Spleen (tissue), 11 donors: Measurements from ENCODE around the gene CCDC80. TPM values are rescaled to one million over a fixed set of nuclear protein-coding genes. Genes with fewer than 3 reads are reported as not detected.
A peak's percentile ranks its signal among the peaks of the same experiment; 100 is the strongest.

Source experiments
- DNase-seq: peaks from one replicate; pipeline ENCODE4 v3.0.0-alpha.2; 2020
- H3K27ac ChIP-seq, 8 donors: fragments of 200-600 bp; sonication (generic) in 7 of 8; 1 replicate in 4 of 8; 2 replicates in 4 of 8; pipeline versions ENCODE4 v1.5.0 to v1.8.0; 2016 to 2021; ENCODE audit warnings: inconsistent platforms in 4 of 8, mild to moderate bottlenecking in 4 of 8, moderate library complexity in 1 of 8
- H3K27me3 ChIP-seq, 7 donors: fragments of 200-600 bp; sonication (generic) in 6 of 7; replicated peaks in 1 of 7; 1 replicate in 4 of 7; 2 replicates in 3 of 7; pipeline versions ENCODE4 v1.5.0 to v1.8.0; 2016 to 2021; ENCODE audit warnings: inconsistent platforms in 3 of 7, mild to moderate bottlenecking in 1 of 7
- H3K36me3 ChIP-seq, 6 donors: fragments of 200-600 bp; sonication (generic) in 5 of 6; 1 replicate in 4 of 6; 2 replicates in 2 of 6; pipeline versions ENCODE4 v1.5.0 to v1.8.0; 2016 to 2021; ENCODE audit warnings: inconsistent platforms in 2 of 6
- H3K4me1 ChIP-seq, 6 donors: fragments of 200-600 bp; sonication (generic) in 5 of 6; 1 replicate in 3 of 6; 2 replicates in 3 of 6; pipeline versions ENCODE4 v1.5.0 to v1.8.0; 2016 to 2021; ENCODE audit warnings: inconsistent platforms in 3 of 6
- H3K4me3 ChIP-seq, 8 donors: fragments of 200-600 bp; sonication (generic) in 7 of 8; 1 replicate in 4 of 8; 2 replicates in 4 of 8; pipeline versions ENCODE4 v1.5.0 to v1.8.0; 2016 to 2021; ENCODE audit warnings: inconsistent platforms in 4 of 8, mild to moderate bottlenecking in 4 of 8, moderate library complexity in 2 of 8
- H3K9me3 ChIP-seq, 8 donors: fragments of 200-600 bp; sonication (generic) in 7 of 8; 1 replicate in 4 of 8; 2 replicates in 4 of 8; pipeline versions ENCODE4 v1.5.0 to v1.8.0; 2016 to 2021; ENCODE audit warnings: inconsistent platforms in 4 of 8
- CTCF ChIP-seq, 11 experiments: fragments of 200-600 bp in 7 of 11; fragments of 450-650 bp in 4 of 11; sonication (generic) in 4 of 11; IDR thresholded peaks in 8 of 11; conservative IDR thresholded peaks in 3 of 11; 1 replicate in 7 of 11; 2 replicates in 4 of 11; pipeline versions ENCODE4 v1.4.0 to v1.8.0; 2016 to 2021; ENCODE audit warnings: antibody characterized with exemption in 11 of 11, inconsistent platforms in 4 of 11, mild to moderate bottlenecking in 1 of 11
- POLR2A ChIP-seq, 3 donors: fragments of 450-650 bp; IDR thresholded peaks; one replicate each; pipeline ENCODE4 v1.5.1; 2017; ENCODE audit warnings: antibody characterized with exemption in 3 of 3, mild to moderate bottlenecking in 1 of 3
- POLR2AphosphoS5 ChIP-seq, 3 donors: sonication (generic); formaldehyde crosslinking; IDR thresholded peaks; one replicate each; pipeline ENCODE4 v1.5.1; 2017; ENCODE audit warnings: antibody characterized with exemption in 3 of 3
- WGBS, 5 donors: extraction: QIAGEN DNeasy Blood & Tissue Kit in 3 of 5; methylation state at CpG; one replicate each; pipeline versions ENCODE4 v1.1.5 to v1.1.7; 2013 to 2018; 5-methylcytosine and 5-hydroxymethylcytosine counted together
- intact Hi-C: fragments of 100-400 bp; cut with DNase I; formaldehyde crosslinking; loops from one replicate; pipeline ENCODE4 v1.15.0; 2023; ENCODE audit warnings: low total_unique reads
- polyA plus RNA-seq, 3 donors: library from polyadenylated mRNA; stranded (reverse); fragments of 200-250 nt; gene quantifications; one replicate each; pipeline ENCODE4 v1.2.1, GENCODE V29; 2013
- total RNA-seq, 7 donors: library from RNA; depleted of rRNA in 3 of 7; stranded (reverse); fragments of >200 nt in 3 of 7; fragmentation: NEBNext Ultra II Directional in 4 of 7; extraction: Animal tissue kit (Norgen Biotek cat#: 25700) in 4 of 7; gene quantifications; one replicate each; pipeline versions ENCODE4 v1.1.0 to v1.2.1, GENCODE V29; 2016 to 2021
- donor health status: healthy with polysubstance abuse.
- donor health status: DM: no; HTN: no; CAD: no; lungs with moderate emphysema.
- donor health status: DM: no; HTN: no; CAD: no.
- donor health status: Bipolar disorder and iron deficiency.
- donor health status: healthy.
- donor health status: DM: no; HTN: no; CAD: no.
- donor health status: DM: yes; HTN: yes; CAD: no.

The CCDC80 gene
- total and polyA plus RNA-seq, 10 donors, result 5.2 to 99.9 (median 31.5) TPM

- TF ChIP-seq POLR2AphosphoS5 (IDR thresholded peaks at IDR 0.05), result no peak
- no peak for TF ChIP-seq POLR2A (IDR thresholded peaks at IDR 0.05)
- TF ChIP-seq CTCF (IDR thresholded peaks at IDR 0.05 in 8 of 11, conservative IDR thresholded peaks at IDR 0.05 in 3 of 11), result no peak
- Histone ChIP-seq H3K9me3 (no peaks in the 10 kb centered on the region), H3K4me3 (no peak overlapping the region), H3K36me3 (no peaks in the 10 kb centered on the region), H3K4me1 (peaks cover 0 to 27% (median 15%) of the 10 kb centered on the region in 6 donors), H3K27me3 (peaks cover 0 to 22% (median 0%) of the 10 kb centered on the region in 7 donors), H3K27ac (peak overlapping the region in 1 of 8 donors; percentile 48)
- intact Hi-C loops, result loop anchor here (5.0 kb wide), 1 partner anchor 334 kb away; the partner anchor contains the start of gene CD200R1
- no peak for DNase-seq
- 66 to 79% (median 68%) methylated on average over 3 of the region's 3 CpGs for WGBS, 5 donors
Measured at GRCh38 chr3:112643621-112644240, 2.8 kb upstream of the CCDC80 start.

GRCh38 chr3:112642912-112643506 lies 2.1 kb upstream of the CCDC80 start:
- Histone ChIP-seq H3K27me3 (peaks cover 0 to 22% (median 0%) of the 10 kb centered on the region in 7 donors), H3K36me3 (no peaks in the 10 kb centered on the region), H3K4me3 (peak overlapping the region in 2 of 8 donors; percentile 9 to 47), H3K27ac (peak overlapping the region in 1 of 8 donors; percentile 48), H3K9me3 (no peaks in the 10 kb centered on the region), H3K4me1 (peaks cover 0 to 27% (median 15%) of the 10 kb centered on the region in 6 donors)
- TF ChIP-seq CTCF (IDR thresholded peaks at IDR 0.05 in 8 of 11, conservative IDR thresholded peaks at IDR 0.05 in 3 of 11), result peak; percentile 63 to 87 (median 80)
- TF ChIP-seq POLR2A (IDR thresholded peaks at IDR 0.05), result no peak
- TF ChIP-seq POLR2AphosphoS5 (IDR thresholded peaks at IDR 0.05), result no peak
- intact Hi-C loops, result loop anchor here (5.0 kb wide), 1 partner anchor 334 kb away; the partner anchor contains the start of gene CD200R1
- 7 to 9% (median 8%) methylated on average over 10 of the region's 10 CpGs for WGBS, 5 donors
- DNase-seq, result peak; percentile 90

- no peak for TF ChIP-seq POLR2A (IDR thresholded peaks at IDR 0.05)
- no peak for TF ChIP-seq CTCF (IDR thresholded peaks at IDR 0.05 in 8 of 11, conservative IDR thresholded peaks at IDR 0.05 in 3 of 11)
- no peak for TF ChIP-seq POLR2AphosphoS5 (IDR thresholded peaks at IDR 0.05)
- H3K4me3 ChIP-seq, result peak overlapping the region in 7 of 8 donors; percentile 9 to 51 (median 17)
- peaks cover 0 to 22% (median 0%) of the 10 kb centered on the region in 7 donors for H3K27me3 ChIP-seq
- H3K27ac ChIP-seq, result peak overlapping the region in 7 of 8 donors; percentile 52 to 69 (median 66)
- H3K4me1 ChIP-seq, result peaks cover 0 to 23% (median 15%) of the 10 kb centered on the region in 6 donors
- no peaks in the 10 kb centered on the region for H3K9me3 ChIP-seq
- WGBS, 5 donors, result 33 to 45% (median 41%) methylated on average over 10 of the region's 10 CpGs
- no peaks in the 10 kb centered on the region for H3K36me3 ChIP-seq
- intact Hi-C loops, result loop anchor here (5.0 kb wide), 1 partner anchor 337 kb away; the partner anchor contains the start of gene CD200R1
- no peak for DNase-seq
Measured at GRCh38 chr3:112640276-112640929, 540 bp downstream of the CCDC80 start.
